Measurements from ENCODE around the gene SLIT3.
"Not testable (repeated sequence)": the region's sequence is repeated elsewhere in the genome, so short reads cannot be mapped to it uniquely, and the experiment has no call there.

The SLIT3 gene

DNA sequence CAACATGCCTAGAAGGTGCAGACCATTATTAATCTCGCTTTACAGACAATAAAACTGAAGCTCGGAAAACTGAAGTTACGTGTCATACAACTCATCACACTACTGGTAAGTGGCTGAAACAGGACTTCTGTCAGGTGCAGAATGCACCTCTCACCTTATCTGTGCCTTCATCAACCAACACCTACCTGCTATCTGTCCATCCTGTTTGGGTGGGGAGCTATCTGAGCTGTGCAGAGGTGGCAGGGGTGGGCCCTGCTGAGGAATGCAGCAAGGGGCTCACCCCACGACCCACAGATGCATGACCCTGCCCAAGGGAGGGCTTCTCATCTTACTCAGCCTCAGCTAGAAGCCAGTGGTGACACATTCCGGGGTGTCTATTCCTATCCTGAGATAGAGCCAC, 81.6 kb downstream of the SLIT3 start:
- no peak for DNase-seq (ENCODE audit: low read depth)

DNA sequence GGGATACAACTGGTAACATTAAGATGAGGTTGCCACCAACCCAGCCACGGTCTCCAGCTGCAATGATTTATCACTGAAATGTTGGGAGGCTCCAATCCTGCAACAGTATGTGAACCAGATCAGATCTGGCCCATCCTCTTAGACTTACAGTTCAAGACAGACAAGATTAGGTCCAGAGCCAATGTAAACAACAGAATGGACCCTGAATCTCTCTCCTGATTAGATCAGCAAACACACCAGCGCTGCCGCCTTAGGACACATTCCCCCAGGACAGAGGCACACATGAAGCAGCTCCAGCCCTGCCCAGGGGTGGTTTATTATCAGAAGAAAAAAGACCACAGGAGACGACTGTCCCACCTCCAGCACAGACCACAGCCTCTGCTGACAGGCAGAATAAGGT, 82.1 kb downstream of the SLIT3 start:
- DNase-seq (ENCODE audit: low read depth), result no peak

- DNase-seq (ENCODE audit: low read depth), result no peak
These were observed 82.8 kb downstream of the SLIT3 start for GRCh38 chr5:169218176-169218575.

GRCh38 chr5:169216866-169217265, 84.1 kb downstream of the SLIT3 start:
- no peak for DNase-seq (ENCODE audit: low read depth)

GRCh38 chr5:169213479-169213878, 87.5 kb downstream of the SLIT3 start:
- no peak for DNase-seq (ENCODE audit: low read depth)

GRCh38 chr5:169211761-169212160, 89.2 kb downstream of the SLIT3 start:
- not testable (repeated sequence) for DNase-seq (ENCODE audit: low read depth)

- no peak for DNase-seq (ENCODE audit: low read depth)
These were observed 96.0 kb downstream of the SLIT3 start for GRCh38 chr5:169204788-169205400.

DNA sequence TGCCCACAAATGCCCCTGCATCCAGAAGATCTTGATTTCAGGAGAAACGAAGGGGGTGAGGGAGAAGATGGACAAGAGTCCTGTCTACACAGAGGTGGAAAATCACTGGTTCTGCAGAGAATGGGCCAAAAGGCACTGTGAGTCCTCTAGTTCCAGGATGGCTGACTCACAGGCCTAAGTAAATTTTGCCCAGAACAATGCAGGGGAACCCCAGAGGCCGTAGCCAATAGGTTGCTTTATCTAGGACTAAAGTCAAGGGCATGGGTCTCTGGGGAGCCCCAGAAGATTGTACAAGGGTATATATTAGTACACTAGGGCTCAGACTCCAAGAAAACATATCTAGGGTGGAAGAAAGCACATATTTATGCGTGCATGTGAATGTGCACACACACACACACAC, 98.0 kb downstream of the SLIT3 start:
- no peak for DNase-seq (ENCODE audit: low read depth)

GRCh38 chr5:169201597-169201996, 99.3 kb downstream of the SLIT3 start:
- DNase-seq (ENCODE audit: low read depth), result no peak

- DNase-seq (ENCODE audit: low read depth), result no peak
These were observed 100.7 kb downstream of the SLIT3 start for GRCh38 chr5:169200125-169200778.

DNA sequence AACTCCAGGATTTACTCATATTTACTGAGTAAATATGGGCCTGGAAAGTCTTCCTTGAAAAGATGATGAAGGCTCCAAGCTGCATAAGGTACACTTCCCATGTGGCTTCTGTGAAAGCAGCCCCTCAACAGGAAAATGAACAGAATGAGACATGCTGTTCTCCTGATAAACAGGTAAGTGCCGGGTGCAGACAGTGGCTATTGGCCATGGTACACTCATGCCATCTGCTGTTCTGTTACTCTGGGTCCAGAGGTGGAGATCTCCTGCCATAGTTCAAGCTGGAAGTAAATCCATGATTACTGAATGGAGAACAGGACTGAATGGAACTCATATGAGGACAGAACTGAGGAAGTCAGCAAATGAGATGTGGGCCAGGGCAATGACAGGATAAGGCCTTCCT, 103.6 kb downstream of the SLIT3 start:
- no peak for DNase-seq (ENCODE audit: low read depth)

DNA sequence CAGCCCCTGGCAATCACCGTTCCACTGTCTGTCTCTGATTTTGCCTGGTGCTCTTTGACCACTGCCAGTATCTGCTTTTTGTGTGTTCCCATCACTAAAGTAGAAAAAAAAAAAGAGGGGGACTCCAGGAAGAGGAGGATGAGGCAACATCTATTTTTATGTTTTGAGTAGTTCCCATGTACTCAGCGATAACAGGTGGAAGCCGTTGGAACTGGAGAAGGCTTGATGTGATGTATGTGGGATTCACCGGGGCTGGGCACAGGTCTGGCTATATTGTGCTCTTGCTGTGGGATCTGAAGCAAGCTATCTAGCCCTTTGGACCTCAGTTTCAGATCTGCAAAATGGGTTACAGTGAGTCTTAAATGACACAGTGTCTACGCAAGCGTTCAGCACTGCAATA, 104.9 kb downstream of the SLIT3 start:
- no peak for DNase-seq (ENCODE audit: low read depth)

DNA sequence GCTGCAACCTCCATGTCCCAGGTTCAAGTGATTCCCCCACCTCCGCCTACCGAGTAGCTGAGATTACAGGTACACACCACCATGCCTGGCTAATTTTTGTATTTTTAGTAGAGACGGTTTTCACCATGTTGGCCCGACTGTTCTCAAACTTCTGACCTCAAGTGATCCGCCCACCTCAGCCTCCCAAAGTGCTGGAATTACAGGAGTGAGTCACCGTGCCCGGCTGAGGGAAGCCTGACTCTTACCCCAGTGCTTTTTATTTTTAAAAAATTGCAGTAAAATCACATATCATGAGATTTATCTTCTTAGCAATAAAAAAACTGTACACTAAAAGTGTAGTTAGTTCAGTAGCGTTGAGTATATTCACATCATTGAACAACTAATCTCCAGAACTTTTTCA, 105.3 kb downstream of the SLIT3 start:
- no peak for DNase-seq (ENCODE audit: low read depth)

- DNase-seq (ENCODE audit: low read depth), result no peak
These were observed 108.4 kb downstream of the SLIT3 start for GRCh38 chr5:169192536-169192935.

DNA sequence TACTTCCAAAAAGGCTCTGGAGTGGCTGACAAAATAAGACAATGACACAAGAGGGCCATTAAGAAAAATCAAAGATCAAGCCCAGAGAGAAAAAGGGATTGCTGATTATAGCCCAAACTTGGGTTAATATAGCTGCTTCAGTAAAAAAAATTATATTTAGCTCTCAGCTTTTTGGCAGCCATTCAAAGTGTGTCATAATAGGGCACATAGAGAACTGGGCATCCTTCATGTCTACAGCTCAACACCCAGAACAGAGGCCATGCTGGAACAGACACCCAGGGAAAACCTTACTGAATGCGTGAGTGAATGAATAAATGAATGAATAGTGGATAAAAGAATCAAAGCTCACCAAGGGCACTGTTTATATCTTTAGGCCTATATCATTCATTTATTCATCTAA, 110.1 kb downstream of the SLIT3 start:
- no peak for DNase-seq (ENCODE audit: low read depth)

DNA sequence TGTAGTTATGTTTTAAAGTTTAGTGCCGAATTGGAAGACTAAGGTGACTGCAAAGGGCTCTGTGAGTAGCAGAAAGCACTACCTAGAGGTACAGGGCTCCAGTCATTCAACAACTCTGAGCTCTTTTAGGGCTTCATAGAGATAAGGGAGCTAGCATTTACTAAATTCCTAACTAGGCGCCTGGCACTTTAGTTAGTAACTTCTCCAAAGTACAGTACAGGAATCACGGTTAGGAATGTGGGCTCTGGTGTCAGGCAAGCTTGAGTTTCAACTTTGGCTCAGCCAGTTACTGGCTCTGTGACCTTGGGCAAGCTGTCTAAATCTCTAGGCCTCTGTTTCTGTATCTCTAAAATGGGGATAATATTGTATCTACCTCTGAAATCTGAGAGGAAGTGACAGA, 115.3 kb downstream of the SLIT3 start:
- no peak for DNase-seq (ENCODE audit: low read depth)

- no peak for DNase-seq (ENCODE audit: low read depth)
These were observed 117.4 kb downstream of the SLIT3 start for GRCh38 chr5:169183576-169183975.

GRCh38 chr5:169182797-169183196, 118.1 kb downstream of the SLIT3 start:
- no peak for DNase-seq (ENCODE audit: low read depth)

DNA sequence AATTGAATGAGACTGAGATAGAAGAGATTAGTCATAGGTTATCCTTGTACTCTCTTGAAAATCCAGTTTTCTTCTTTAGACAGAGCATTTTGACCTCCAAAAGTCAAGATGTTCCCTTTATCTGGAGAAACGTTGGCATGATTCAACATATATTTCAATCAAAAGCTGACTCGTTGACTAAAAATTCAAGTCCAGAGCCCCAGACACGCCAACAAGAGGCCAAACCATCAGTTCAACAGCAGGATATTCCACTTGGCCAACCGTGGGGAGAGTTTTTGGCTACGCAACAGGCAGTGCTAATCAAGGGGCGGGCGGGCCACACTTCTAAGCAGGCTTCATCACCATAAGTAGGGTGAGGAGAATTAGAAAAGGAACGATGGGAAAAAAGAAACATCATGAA, 119.1 kb downstream of the SLIT3 start:
- no peak for DNase-seq (ENCODE audit: low read depth)

- DNase-seq (ENCODE audit: low read depth), result no peak
These were observed 122.2 kb downstream of the SLIT3 start for GRCh38 chr5:169178754-169179153.

DNA sequence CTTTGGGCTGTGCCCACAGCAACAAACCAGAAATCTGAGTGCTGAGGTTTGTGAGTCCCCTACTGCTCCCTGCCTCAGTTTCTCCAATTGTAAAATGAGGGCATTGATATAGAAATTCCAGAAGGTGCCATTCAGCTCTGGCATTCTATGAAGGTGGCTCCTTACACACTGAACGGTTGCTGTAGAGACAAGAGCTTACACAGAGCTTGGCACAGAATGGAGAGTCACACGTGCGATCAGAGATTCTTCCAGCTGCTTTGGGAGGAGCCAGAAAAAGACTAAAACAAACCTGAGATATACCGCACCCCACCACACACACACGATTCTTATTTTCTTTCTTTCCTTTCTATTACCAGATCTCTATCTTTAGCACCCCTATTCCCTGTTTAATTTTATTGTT, 122.7 kb downstream of the SLIT3 start:
- no peak for DNase-seq (ENCODE audit: low read depth)

- DNase-seq (ENCODE audit: low read depth), result no peak
These were observed 123.9 kb downstream of the SLIT3 start for GRCh38 chr5:169176709-169177694.

GRCh38 chr5:169175733-169176132, 125.2 kb downstream of the SLIT3 start:
- no peak for DNase-seq (ENCODE audit: low read depth)
